HEK293T (cell line): ENCODE measurements around the gene ATG5.

Source experiments
- BHLHE40 ChIP-seq: fragments of 450-650 bp; IDR thresholded peaks from 2 replicates; pipeline ENCODE4 v1.6.1; 2016; ENCODE audit warnings: mild to moderate bottlenecking, moderate library complexity, borderline replicate concordance
- CTBP1 ChIP-seq: fragments of 450-650 bp; IDR thresholded peaks from 2 replicates; pipeline ENCODE4 v1.6.1; 2016; ENCODE audit warnings: borderline replicate concordance
- FOXA1 ChIP-seq: fragments of 450-650 bp; IDR thresholded peaks from 2 replicates; pipeline ENCODE4 v1.6.1; 2016; ENCODE audit warnings: mild to moderate bottlenecking
- FOXK2 ChIP-seq: fragments of 450-650 bp; IDR thresholded peaks from 2 replicates; pipeline ENCODE4 v1.6.1; 2016; ENCODE audit warnings: mild to moderate bottlenecking
- FOXM1 ChIP-seq: fragments of 450-650 bp; IDR thresholded peaks from 2 replicates; pipeline ENCODE4 v1.6.1; 2017; ENCODE audit warnings: mild to moderate bottlenecking, borderline replicate concordance
- HDGF ChIP-seq: fragments of 450-650 bp; IDR thresholded peaks from 2 replicates; pipeline ENCODE4 v1.6.1; 2017; ENCODE audit warnings: antibody characterized with exemption, borderline replicate concordance
- L3MBTL2 ChIP-seq: fragments of 450-650 bp; conservative IDR thresholded peaks from 2 replicates; pipeline ENCODE4 v1.6.1; 2016; ENCODE audit warnings: mild to moderate bottlenecking
- NFRKB ChIP-seq: fragments of 450-650 bp; IDR thresholded peaks from 2 replicates; pipeline ENCODE4 v1.6.1; 2016; ENCODE audit warnings: mild to moderate bottlenecking, moderate library complexity
- SP1 ChIP-seq: fragments of 450-650 bp; IDR thresholded peaks from 2 replicates; pipeline ENCODE4 v1.6.1; 2017
- SUZ12 ChIP-seq: fragments of 450-650 bp; IDR thresholded peaks from 2 replicates; pipeline ENCODE4 v1.6.1; 2016; ENCODE audit warnings: mild to moderate bottlenecking
- ZNF384 ChIP-seq: fragments of 450-650 bp; IDR thresholded peaks from 2 replicates; pipeline ENCODE4 v1.6.1; 2016

- TF ChIP-seq HDGF (no peak), SP1 (no peak), BHLHE40 (no peak), ZNF384 (no peak), SUZ12 (no peak), FOXM1 (no peak), NFRKB (no peak), FOXK2 (no peak), FOXA1 (no peak), L3MBTL2 (no peak), CTBP1 (no peak)
These were observed 188.7 kb downstream of the ATG5 start for GRCh38 chr6:106136845-106137244.
